Peyer's patch (tissue), 4 donors: Measurements from ENCODE around the gene SEC14L2. TPM values are rescaled to one million over a fixed set of nuclear protein-coding genes. Genes with fewer than 3 reads are reported as not detected.

Source experiments
- DNase-seq, 3 donors: peaks; one replicate each; pipeline ENCODE4 v3.0.0-alpha.2; 2017 to 2019
- H3K27ac ChIP-seq, 4 donors: fragments of 200-600 bp; sonication (generic); one replicate each; pipeline ENCODE4 v1.5.1; 2016 to 2019
- H3K27me3 ChIP-seq, 2 donors: fragments of 200-600 bp; sonication (generic); one replicate each; pipeline ENCODE4 v1.5.1; 2019
- H3K36me3 ChIP-seq, 3 donors: fragments of 200-600 bp; sonication (generic); one replicate each; pipeline ENCODE4 v1.5.1; 2016 to 2019
- H3K4me1 ChIP-seq, 4 donors: fragments of 200-600 bp; sonication (generic); one replicate each; pipeline ENCODE4 v1.5.1; 2016 to 2019
- H3K4me3 ChIP-seq, 4 donors: fragments of 200-600 bp; sonication (generic); 1 replicate in 3 of 4; 2 replicates in 1 of 4; pipeline ENCODE4 v1.5.1; 2016 to 2019; ENCODE audit warnings: mild to moderate bottlenecking in 1 of 4
- H3K9me3 ChIP-seq, 4 donors: fragments of 200-600 bp; sonication (generic); one replicate each; pipeline ENCODE4 v1.5.1; 2016 to 2019; ENCODE audit warnings: mild to moderate bottlenecking in 1 of 4
- CTCF ChIP-seq, 6 experiments: fragments of 450-650 bp in 4 of 6; fragments of 200-600 bp in 2 of 6; sonication (generic) in 1 of 6; IDR thresholded peaks; one replicate each; pipeline ENCODE4 v1.5.1; 2017 to 2019; ENCODE audit warnings: antibody characterized with exemption in 6 of 6, mild to moderate bottlenecking in 3 of 6, moderate library complexity in 1 of 6
- POLR2A ChIP-seq, 2 donors: fragments of 450-650 bp; IDR thresholded peaks; one replicate each; pipeline ENCODE4 v1.5.1; 2017; ENCODE audit warnings: antibody characterized with exemption in 2 of 2, mild to moderate bottlenecking in 2 of 2, moderate library complexity in 2 of 2
- total RNA-seq, 4 donors: library from RNA; depleted of rRNA; stranded (reverse); fragments of >200 nt; gene quantifications; one replicate each; pipeline ENCODE4 v1.1.0, GENCODE V29; 2016

Gene SEC14L2
- total RNA-seq, 4 donors from 2014 or later, result 3.3 to 53.6 (median 34.6) TPM

GRCh38 chr22:30380011-30380410, 16.8 kb upstream of the SEC14L2 start:
- DNase-seq, result peak in 1 of 3 donors; percentile 43
- H3K9me3 ChIP-seq, result no peaks in the 10 kb centered on the region
- no peaks in the 10 kb centered on the region for H3K36me3 ChIP-seq
- no peak overlapping the region for H3K4me3 ChIP-seq
- TF ChIP-seq POLR2A (IDR thresholded peaks at IDR 0.05) (no peak), CTCF (IDR thresholded peaks at IDR 0.05) (no peak)
- no peak overlapping the region for H3K27ac ChIP-seq
- H3K4me1 ChIP-seq, result no peaks in the 10 kb centered on the region
- no peaks in the 10 kb centered on the region for H3K27me3 ChIP-seq

- Histone ChIP-seq H3K36me3 (no peaks in the 10 kb centered on the region), H3K4me3 (no peak overlapping the region), H3K27me3 (no peaks in the 10 kb centered on the region), H3K9me3 (no peaks in the 10 kb centered on the region), H3K4me1 (peaks cover 0 to 2% (median 0%) of the 10 kb centered on the region in 4 donors), H3K27ac (no peak overlapping the region)
- TF ChIP-seq POLR2A (IDR thresholded peaks at IDR 0.05) (no peak), CTCF (IDR thresholded peaks at IDR 0.05) (no peak)
- DNase-seq, result no peak
These were observed 15.6 kb upstream of the SEC14L2 start for GRCh38 chr22:30381264-30381663.

- TF ChIP-seq CTCF (IDR thresholded peaks at IDR 0.05) (no peak), POLR2A (IDR thresholded peaks at IDR 0.05) (no peak)
These were observed 14.5 kb upstream of the SEC14L2 start for GRCh38 chr22:30382340-30382739.

GRCh38 chr22:30383061-30383460, 13.8 kb upstream of the SEC14L2 start:
- Histone ChIP-seq H3K4me3 (no peak overlapping the region), H3K27ac (no peak overlapping the region), H3K27me3 (no peaks in the 10 kb centered on the region), H3K9me3 (no peaks in the 10 kb centered on the region), H3K4me1 (peaks cover 0 to 13% (median 3%) of the 10 kb centered on the region in 4 donors), H3K36me3 (no peaks in the 10 kb centered on the region)
- DNase-seq, result no peak
- TF ChIP-seq CTCF (IDR thresholded peaks at IDR 0.05) (no peak), POLR2A (IDR thresholded peaks at IDR 0.05) (no peak)

More at GRCh38 chr22:30382340-30382739, 14.5 kb upstream of the SEC14L2 start:
- DNase-seq, result no peak
- no peaks in the 10 kb centered on the region for H3K9me3 ChIP-seq
- no peak overlapping the region for H3K27ac ChIP-seq
- no peaks in the 10 kb centered on the region for H3K27me3 ChIP-seq
- H3K36me3 ChIP-seq, result no peaks in the 10 kb centered on the region
- peaks cover 0 to 8% (median 3%) of the 10 kb centered on the region in 4 donors for H3K4me1 ChIP-seq
- no peak overlapping the region for H3K4me3 ChIP-seq

- DNase-seq, result no peak
- Histone ChIP-seq H3K4me3 (no peak overlapping the region), H3K4me1 (peaks cover 0 to 13% (median 3%) of the 10 kb centered on the region in 4 donors), H3K9me3 (no peaks in the 10 kb centered on the region), H3K36me3 (no peaks in the 10 kb centered on the region), H3K27ac (no peak overlapping the region), H3K27me3 (no peaks in the 10 kb centered on the region)
- TF ChIP-seq POLR2A (IDR thresholded peaks at IDR 0.05) (no peak), CTCF (IDR thresholded peaks at IDR 0.05) (no peak)
These were observed 10.9 kb upstream of the SEC14L2 start for GRCh38 chr22:30385942-30386341.

- H3K36me3 ChIP-seq, result no peaks in the 10 kb centered on the region
- TF ChIP-seq CTCF (IDR thresholded peaks at IDR 0.05), result no peak
- DNase-seq, result no peak
- H3K27me3 ChIP-seq, result no peaks in the 10 kb centered on the region
- peak overlapping the region; percentile 55 to 89 (median 68) for H3K27ac ChIP-seq
- H3K9me3 ChIP-seq, result no peaks in the 10 kb centered on the region
- H3K4me1 ChIP-seq, result peaks cover 0 to 13% (median 3%) of the 10 kb centered on the region in 4 donors
- H3K4me3 ChIP-seq, result peak overlapping the region; percentile 44 to 96 (median 61)
These were observed 10.2 kb upstream of the SEC14L2 start for GRCh38 chr22:30386608-30386959.
